ENCODE measurements around the gene PPIL1.

PPIL1 gene

GRCh38 chr6:36836111-36837021 lies 38.2 kb downstream of the PPIL1 start:
- peak; percentile 64 for TF ChIP-seq CTCF (IDR thresholded peaks at IDR 0.05; ENCODE audit: insufficient read depth, low read length, poor library complexity, severe bottlenecking)
- no peak for TF ChIP-seq EZH2phosphoT487 (conservative IDR thresholded peaks at IDR 0.05; ENCODE audit: low read length)
- H3K36me3 ChIP-seq (ENCODE audit: low read length): no peaks in the 10 kb centered on the region
- no peaks in the 10 kb centered on the region for H3K27me3 ChIP-seq (ENCODE audit: low read length)
- H3K9me3 ChIP-seq (ENCODE audit: insufficient read depth, low read length): no peaks in the 10 kb centered on the region
- no peak overlapping the region for H3K4me2 ChIP-seq (ENCODE audit: low read depth, low read length, poor library complexity, severe bottlenecking)
- H3K4me3 ChIP-seq (ENCODE audit: insufficient read depth, low read length, poor library complexity, severe bottlenecking): no peak overlapping the region
- no peaks in the 10 kb centered on the region for H3K9me2 ChIP-seq (replicated peaks; ENCODE audit: insufficient read depth, low read length)
- H2AFZ ChIP-seq (ENCODE audit: low read depth, low read length, severe bottlenecking): no peak overlapping the region
- H3F3A ChIP-seq (ENCODE audit: insufficient read depth): no peaks in the 10 kb centered on the region
- H4K20me1 ChIP-seq (ENCODE audit: low read depth, low read length): no peaks in the 10 kb centered on the region
- no peak overlapping the region for H3K27ac ChIP-seq (ENCODE audit: low read depth, low read length)
- no peak overlapping the region for H3K9ac ChIP-seq (ENCODE audit: low read length)
- no peaks in the 10 kb centered on the region for H3K79me2 ChIP-seq (ENCODE audit: insufficient read depth, low read length)

GRCh38 chr6:36834576-36835341 lies 39.8 kb downstream of the PPIL1 start:
- H3K4me2 ChIP-seq (ENCODE audit: low read depth, low read length, poor library complexity, severe bottlenecking): no peak overlapping the region
- H3K9ac ChIP-seq (ENCODE audit: low read length): no peak overlapping the region
- no peaks in the 10 kb centered on the region for H3K9me3 ChIP-seq (ENCODE audit: insufficient read depth, low read length)
- H3K4me3 ChIP-seq (ENCODE audit: insufficient read depth, low read length, poor library complexity, severe bottlenecking): no peak overlapping the region
- no peak for TF ChIP-seq EZH2phosphoT487 (conservative IDR thresholded peaks at IDR 0.05; ENCODE audit: low read length)
- no peak for TF ChIP-seq CTCF (IDR thresholded peaks at IDR 0.05; ENCODE audit: insufficient read depth, low read length, poor library complexity, severe bottlenecking)
- no peaks in the 10 kb centered on the region for H4K20me1 ChIP-seq (ENCODE audit: low read depth, low read length)
- H3K36me3 ChIP-seq (ENCODE audit: low read length): no peaks in the 10 kb centered on the region
- H2AFZ ChIP-seq (ENCODE audit: low read depth, low read length, severe bottlenecking): no peak overlapping the region
- H3F3A ChIP-seq (ENCODE audit: insufficient read depth): no peaks in the 10 kb centered on the region
- no peak overlapping the region for H3K27ac ChIP-seq (ENCODE audit: low read depth, low read length)
- no peaks in the 10 kb centered on the region for H3K9me2 ChIP-seq (replicated peaks; ENCODE audit: insufficient read depth, low read length)
- H3K27me3 ChIP-seq (ENCODE audit: low read length): no peaks in the 10 kb centered on the region
- no peaks in the 10 kb centered on the region for H3K79me2 ChIP-seq (ENCODE audit: insufficient read depth, low read length)

- no peak overlapping the region for H3K4me2 ChIP-seq (ENCODE audit: low read depth, low read length, poor library complexity, severe bottlenecking)
- no peaks in the 10 kb centered on the region for H3K36me3 ChIP-seq (ENCODE audit: low read length)
- no peaks in the 10 kb centered on the region for H3F3A ChIP-seq (ENCODE audit: insufficient read depth)
- no peak for TF ChIP-seq EZH2phosphoT487 (conservative IDR thresholded peaks at IDR 0.05; ENCODE audit: low read length)
- no peaks in the 10 kb centered on the region for H3K27me3 ChIP-seq (ENCODE audit: low read length)
- no peak overlapping the region for H3K4me3 ChIP-seq (ENCODE audit: insufficient read depth, low read length, poor library complexity, severe bottlenecking)
- H2AFZ ChIP-seq (ENCODE audit: low read depth, low read length, severe bottlenecking): no peak overlapping the region
- H3K27ac ChIP-seq (ENCODE audit: low read depth, low read length): no peak overlapping the region
- no peaks in the 10 kb centered on the region for H3K79me2 ChIP-seq (ENCODE audit: insufficient read depth, low read length)
- H4K20me1 ChIP-seq (ENCODE audit: low read depth, low read length): no peaks in the 10 kb centered on the region
- H3K9me2 ChIP-seq (replicated peaks; ENCODE audit: insufficient read depth, low read length): no peaks in the 10 kb centered on the region
- H3K9ac ChIP-seq (ENCODE audit: low read length): no peak overlapping the region
- no peaks in the 10 kb centered on the region for H3K9me3 ChIP-seq (ENCODE audit: insufficient read depth, low read length)
Measured at GRCh38 chr6:36833182-36833789, 41.3 kb downstream of the PPIL1 start.
